Activated CD8-positive, alpha-beta memory T cell treated with anti-CD3 and anti-CD28 coated beads, Interleukin-2, amount 10 ng/mL, durations not matched to agents 7 days and 5 days (primary cell): ENCODE measurements around the gene SP110. TPM values are rescaled to one million over a fixed set of nuclear protein-coding genes. Genes with fewer than 3 reads are reported as not detected.
"Not testable (repeated sequence)": the region's sequence is repeated elsewhere in the genome, so short reads cannot be mapped to it uniquely, and the experiment has no call there.

Experiments used
- ATAC-seq: fragments of 150-1000 bp; cut with Tn5 transposase; one replicate; pipeline ENCODE4 v1.10.0; 2021; ENCODE audit warnings: moderate library complexity
- CTCF ChIA-PET: fragments of 350-600 bp; sonication (Branson Sonifier 250); formaldehyde crosslinking; loops from one replicate; lab custom pipeline; 2021; ENCODE audit warnings: antibody characterized with exemption; lab: Charles Lee
- DNase-seq: peaks from one replicate; pipeline ENCODE4 v3.0.0-alpha.2; 2020
- H3K27ac Mint-ChIP-seq: one replicate; pipeline ENCODE4 v1.8.0; 2021; ENCODE audit warnings: mild to moderate bottlenecking, mixed read lengths
- H3K27me3 Mint-ChIP-seq: one replicate; pipeline ENCODE4 v1.8.0; 2021; ENCODE audit warnings: mixed read lengths
- H3K36me3 Mint-ChIP-seq: one replicate; pipeline ENCODE4 v1.8.0; 2021; ENCODE audit warnings: mild to moderate bottlenecking, mixed read lengths
- H3K4me1 Mint-ChIP-seq: one replicate; pipeline ENCODE4 v1.8.0; 2021; ENCODE audit warnings: mixed read lengths
- H3K4me3 Mint-ChIP-seq: one replicate; pipeline ENCODE4 v1.8.0; 2021; ENCODE audit warnings: mild to moderate bottlenecking, moderate library complexity, mixed read lengths
- H3K9me3 Mint-ChIP-seq: one replicate; pipeline ENCODE4 v1.8.0; 2022; ENCODE audit warnings: low read depth, mixed read lengths
- total RNA-seq, 2 experiments: library from RNA; stranded (reverse); gene quantifications; one replicate each; pipeline ENCODE4 v1.2.3, GENCODE V29; 2021

The SP110 gene
- 100 to 1,000 TPM; 111 to 148 TPM for total RNA-seq

DNA sequence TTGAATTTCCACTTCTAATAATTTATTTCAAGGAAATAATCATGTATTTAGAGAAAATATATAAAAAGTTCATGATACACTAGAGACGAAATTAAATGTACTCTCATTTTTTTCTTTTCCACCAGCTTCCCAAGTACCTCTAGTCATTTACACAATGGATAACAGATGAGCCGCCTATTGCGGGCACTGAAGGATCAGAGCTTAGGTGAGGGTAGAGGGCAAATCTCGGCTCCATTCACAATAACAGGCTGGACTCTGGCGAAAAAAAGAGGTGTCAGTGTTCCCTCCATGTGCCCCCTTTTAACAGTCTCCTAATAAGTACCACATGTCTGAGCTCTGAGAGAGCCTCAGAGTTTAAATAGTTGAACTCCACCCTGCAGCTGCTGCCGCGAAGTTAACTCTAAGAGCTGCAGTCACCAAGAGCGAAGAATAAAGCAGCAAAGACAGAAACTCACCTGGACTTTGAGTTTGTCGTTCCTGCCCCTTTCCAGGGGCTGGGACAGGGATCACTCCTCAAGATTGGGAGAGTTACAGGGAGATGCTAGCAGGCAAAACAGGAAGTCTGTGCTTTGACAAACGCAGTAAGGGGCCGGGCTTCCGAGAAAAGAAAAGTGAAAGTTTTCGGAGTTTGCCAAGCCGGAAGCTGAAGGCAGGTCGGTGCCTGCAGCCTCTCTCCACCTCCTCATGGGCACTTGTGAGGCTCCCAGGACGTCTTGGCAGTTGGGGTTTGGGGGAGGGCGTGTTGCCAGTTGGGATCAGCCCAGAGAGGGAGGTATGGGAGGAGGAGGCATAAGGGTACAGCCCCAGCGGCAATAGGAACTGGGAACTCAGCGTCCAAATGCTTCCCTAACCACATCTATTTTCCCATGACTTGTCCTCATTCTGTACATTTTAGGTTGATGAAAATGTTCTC is at the start of gene SP110:
SP110 (minus strand) TSS at position 566 of the 913 bp plus-strand sequence. CDS start 3,057 bp downstream, outside the sequence.
- peak; percentile 89 for ATAC-seq
- peak; percentile 93 for DNase-seq
- Mint-ChIP-seq H3K4me1 (peaks cover 72% of the 10 kb centered on the region), H3K9me3 (no peaks in the 10 kb centered on the region), H3K4me3 (peak within 1 kb of the TSS; percentile 97), H3K27ac (peak within 1 kb of the TSS; percentile 94), H3K27me3 (no peaks in the 10 kb centered on the region), H3K36me3 (peaks cover 50% of the 10 kb centered on the region)
- CTCF ChIA-PET: interaction anchor here (1.0 to 1.4 kb wide), 3 partner anchors 8 to 383 kb away, joined by 3 to 6 read pairs (median 4); no protein-coding TSS in a partner anchor

DNA sequence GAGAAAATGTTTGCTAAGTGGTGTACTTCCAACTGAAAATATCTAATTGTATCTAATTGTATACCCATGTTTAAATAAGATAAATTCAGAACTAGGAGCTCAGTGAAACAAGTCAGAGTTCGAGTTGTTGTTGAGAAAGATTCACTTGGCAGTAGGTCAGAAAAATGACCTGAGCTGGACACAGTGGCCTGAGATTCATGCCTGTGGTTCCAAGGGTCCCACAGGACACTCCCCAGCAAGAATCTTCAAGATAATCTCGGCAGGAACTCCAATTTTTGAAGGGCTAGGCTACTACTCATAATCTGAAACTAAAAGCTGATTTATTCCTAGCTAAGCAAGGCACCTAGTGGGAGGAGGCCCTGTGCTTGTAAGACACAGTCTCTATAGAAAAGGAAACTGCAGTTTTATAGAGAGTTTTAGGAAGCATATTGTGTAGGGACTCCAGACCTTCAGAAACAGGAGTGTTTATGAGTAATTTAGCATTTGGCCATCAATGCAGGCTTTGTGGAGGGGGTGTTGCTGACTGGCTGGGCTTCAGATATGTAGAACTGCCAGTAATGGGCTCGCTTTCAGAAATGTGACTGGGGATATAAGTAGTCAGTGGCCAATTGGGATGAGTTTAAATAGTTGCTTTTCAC is 48.9 kb upstream of the SP110 start:
- DNase-seq: no peak
- Mint-ChIP-seq H3K4me1 (peaks cover 44% of the 10 kb centered on the region), H3K4me3 (no peak overlapping the region), H3K36me3 (peaks cover 88% of the 10 kb centered on the region), H3K27ac (peak overlapping the region; percentile 72), H3K9me3 (peaks cover 7% of the 10 kb centered on the region), H3K27me3 (no peaks in the 10 kb centered on the region)
- peak; percentile 55 for ATAC-seq
- CTCF ChIA-PET: no interaction called here

DNA sequence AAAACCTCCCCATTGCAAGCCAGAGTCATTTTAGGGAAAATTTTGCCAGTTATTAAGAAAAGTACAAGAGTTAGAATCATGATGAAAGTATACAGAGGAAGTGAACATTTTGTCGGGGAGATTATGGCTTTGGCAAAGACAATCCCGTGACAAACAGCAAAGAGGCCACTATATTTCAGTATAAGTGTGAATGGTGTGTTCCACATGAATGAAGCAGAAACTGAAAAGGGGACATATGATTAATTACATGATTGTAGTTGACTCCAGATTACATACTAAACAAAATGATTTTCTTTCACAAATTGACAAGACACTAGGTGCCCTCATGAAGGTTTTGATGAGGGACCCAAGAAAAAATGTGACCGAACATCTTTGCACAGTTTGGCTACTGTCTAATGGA is 47.8 kb upstream of the SP110 start:
- ATAC-seq (peak; percentile 30), DNase-seq (no peak)
- H3K4me1 Mint-ChIP-seq: peaks cover 52% of the 10 kb centered on the region
- CTCF ChIA-PET: no interaction called here
- H3K36me3 Mint-ChIP-seq: peaks cover 84% of the 10 kb centered on the region
- peaks cover 7% of the 10 kb centered on the region for H3K9me3 Mint-ChIP-seq
- H3K27ac Mint-ChIP-seq: peak overlapping the region; percentile 57
- no peak overlapping the region for H3K4me3 Mint-ChIP-seq
- H3K27me3 Mint-ChIP-seq: no peaks in the 10 kb centered on the region

DNA sequence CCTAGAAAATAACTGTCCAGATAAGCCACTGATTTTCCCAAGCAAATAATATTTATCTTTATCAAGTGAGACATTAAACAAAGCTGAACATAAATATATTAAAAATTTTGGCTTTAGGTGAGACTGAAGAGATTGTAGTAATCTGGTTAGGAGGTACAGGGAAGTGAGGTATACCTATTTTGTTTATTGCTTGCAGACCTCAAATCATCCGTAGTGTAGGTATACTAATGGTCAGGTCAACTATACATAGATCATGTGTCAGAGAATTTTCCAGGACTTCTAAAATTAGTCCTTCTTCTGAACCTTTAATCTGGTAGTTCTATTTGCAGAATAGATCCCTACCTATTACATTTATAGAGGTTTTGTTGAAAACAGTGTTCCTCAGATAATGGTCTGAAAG is 47.3 kb upstream of the SP110 start:
- CTCF ChIA-PET: no interaction called here
- H3K36me3 Mint-ChIP-seq: peaks cover 84% of the 10 kb centered on the region
- peaks cover 7% of the 10 kb centered on the region for H3K9me3 Mint-ChIP-seq
- H3K27ac Mint-ChIP-seq: no peak overlapping the region
- peaks cover 57% of the 10 kb centered on the region for H3K4me1 Mint-ChIP-seq
- ATAC-seq: no peak
- no peak for DNase-seq
- no peak overlapping the region for H3K4me3 Mint-ChIP-seq
- no peaks in the 10 kb centered on the region for H3K27me3 Mint-ChIP-seq

DNA sequence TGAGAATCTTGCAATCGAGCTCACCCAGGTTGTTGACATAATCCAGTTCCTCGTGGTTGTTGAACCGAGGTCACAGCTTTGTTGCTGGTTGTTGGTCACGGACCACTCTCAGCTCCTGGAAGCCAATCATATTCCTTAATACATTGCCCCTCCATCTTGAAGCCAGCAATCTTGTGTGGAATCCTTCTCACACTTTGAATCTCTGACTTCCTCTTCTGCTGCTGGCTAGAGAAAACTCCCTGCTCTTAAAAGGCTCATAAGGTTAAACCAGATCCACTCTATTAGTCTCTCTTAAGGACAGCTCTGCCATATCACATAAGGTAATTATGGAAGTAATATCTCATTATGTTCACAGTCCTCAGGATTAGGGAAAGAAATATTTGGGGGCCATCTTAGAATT is 46.9 kb upstream of the SP110 start:
- no peak for DNase-seq
- Mint-ChIP-seq H3K4me1 (peaks cover 62% of the 10 kb centered on the region), H3K4me3 (no peak overlapping the region), H3K9me3 (peaks cover 6% of the 10 kb centered on the region), H3K27me3 (no peaks in the 10 kb centered on the region), H3K27ac (no peak overlapping the region), H3K36me3 (peaks cover 84% of the 10 kb centered on the region)
- ATAC-seq: no peak
- CTCF ChIA-PET: no interaction called here

DNA sequence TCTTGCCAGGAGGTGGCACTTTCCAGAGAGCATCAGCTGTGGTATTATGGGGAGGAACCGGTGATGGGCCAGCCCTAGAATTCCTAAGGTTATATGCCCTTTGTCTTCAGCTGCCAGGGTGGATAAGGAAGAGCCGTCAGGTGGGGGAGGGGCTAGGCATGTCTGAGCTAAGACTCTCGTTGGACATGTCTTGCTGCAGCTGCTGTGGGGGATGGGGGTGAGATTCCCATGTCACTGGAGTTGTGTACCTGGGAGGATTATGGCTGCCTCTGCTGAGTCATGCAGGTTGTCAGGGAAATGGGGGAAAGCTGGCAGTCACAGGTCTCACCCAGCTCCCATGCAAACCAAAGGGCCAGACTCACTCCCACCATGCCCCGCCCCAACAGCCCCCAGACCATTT is 45.2 kb upstream of the SP110 start:
- H3K4me3 Mint-ChIP-seq, H3K27me3 Mint-ChIP-seq, CTCF ChIA-PET, H3K27ac Mint-ChIP-seq, ATAC-seq, H3K9me3 Mint-ChIP-seq, DNase-seq: not testable (repeated sequence)
- Mint-ChIP-seq H3K4me1 (peaks cover 77% of the 10 kb centered on the region), H3K36me3 (peaks cover 86% of the 10 kb centered on the region)

DNA sequence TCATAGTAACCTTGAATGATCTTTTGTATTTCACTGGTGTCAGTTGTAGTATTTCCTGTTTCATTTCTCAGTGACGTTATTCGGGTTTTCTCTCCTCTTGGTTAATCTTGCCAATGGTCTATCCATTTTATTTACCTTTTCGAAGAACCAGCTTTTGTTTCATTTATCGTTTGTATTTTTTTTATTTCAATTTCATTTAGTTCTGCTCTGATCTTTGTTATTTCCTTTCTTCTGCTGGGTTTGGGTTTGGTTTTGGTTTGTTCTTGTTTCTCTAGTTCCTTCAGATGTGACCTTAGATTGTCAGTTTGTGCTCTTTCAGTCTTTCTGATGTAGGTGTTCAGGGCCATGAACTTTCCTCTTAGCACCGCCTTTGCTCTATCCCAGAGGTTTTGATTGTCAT is 42.5 kb upstream of the SP110 start:
- Mint-ChIP-seq H3K4me3 (peak overlapping the region; percentile 65), H3K36me3 (peaks cover 87% of the 10 kb centered on the region), H3K4me1 (peaks cover 62% of the 10 kb centered on the region), H3K27ac (peak overlapping the region; percentile 86), H3K9me3 (peaks cover 2% of the 10 kb centered on the region), H3K27me3 (no peaks in the 10 kb centered on the region)
- ATAC-seq (peak; percentile 70), DNase-seq (no peak)
- CTCF ChIA-PET: no interaction called here

DNA sequence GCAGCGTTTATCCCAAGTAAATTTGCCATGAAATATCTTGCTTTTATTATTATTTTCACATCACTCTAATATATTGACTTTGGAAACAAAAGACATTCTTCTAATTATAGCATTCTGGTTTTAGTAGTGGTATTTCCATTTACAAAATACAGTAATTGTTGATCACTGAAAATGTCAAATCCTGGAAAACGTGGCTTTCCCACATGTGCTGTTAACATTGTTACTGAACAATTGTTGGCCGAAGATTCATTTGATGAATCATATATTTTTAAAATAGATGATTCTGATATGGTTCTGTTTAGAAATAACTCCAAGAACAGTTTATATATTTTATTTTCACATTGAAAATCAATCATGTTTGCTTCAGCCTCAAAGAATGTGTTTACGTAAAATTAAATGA is 38.7 kb upstream of the SP110 start:
- ATAC-seq: no peak
- peaks cover 65% of the 10 kb centered on the region for H3K36me3 Mint-ChIP-seq
- H3K4me1 Mint-ChIP-seq: peaks cover 53% of the 10 kb centered on the region

DNA sequence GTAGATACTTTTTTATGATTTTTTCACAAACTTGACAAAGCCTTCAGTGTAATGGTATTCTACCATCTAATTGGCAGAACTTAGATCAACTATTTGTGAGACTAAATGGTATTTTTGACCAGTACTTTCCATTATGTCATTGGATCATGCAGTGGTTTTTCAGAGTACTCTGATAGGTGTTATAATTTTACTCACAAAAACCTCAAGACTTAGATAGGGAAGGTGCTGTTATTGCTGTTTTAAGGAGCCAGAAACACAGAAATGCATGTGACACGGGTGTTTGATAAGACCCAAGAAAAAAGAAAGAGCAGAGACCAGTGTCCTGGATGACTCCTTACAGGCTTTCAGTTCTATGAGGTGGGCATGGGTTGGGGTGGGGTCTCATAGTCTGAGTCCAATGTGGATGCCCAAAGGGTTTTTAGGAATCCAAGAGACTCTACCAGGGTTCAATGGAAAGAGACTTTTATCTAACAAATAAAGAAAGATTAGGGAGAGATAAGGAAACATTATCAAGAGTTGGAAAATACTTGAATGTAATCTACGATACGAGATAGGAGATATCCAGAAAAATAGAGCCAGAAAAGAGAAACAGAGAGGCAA is 37.0 kb upstream of the SP110 start:
- peaks cover 40% of the 10 kb centered on the region for H3K4me1 Mint-ChIP-seq
- H3K4me3 Mint-ChIP-seq: no peak overlapping the region
- H3K27me3 Mint-ChIP-seq: no peaks in the 10 kb centered on the region
- peak overlapping the region; percentile 47 for H3K27ac Mint-ChIP-seq
- H3K9me3 Mint-ChIP-seq: peaks cover 2% of the 10 kb centered on the region
- H3K36me3 Mint-ChIP-seq: peaks cover 53% of the 10 kb centered on the region
- peak; percentile 55 for ATAC-seq
- DNase-seq: no peak
- CTCF ChIA-PET: no interaction called here

More for the DNA sequence above, 38.7 kb upstream of the SP110 start:
- H3K9me3 Mint-ChIP-seq: peaks cover 2% of the 10 kb centered on the region
- DNase-seq: no peak
- CTCF ChIA-PET: no interaction called here
- H3K27me3 Mint-ChIP-seq: no peaks in the 10 kb centered on the region
- no peak overlapping the region for H3K4me3 Mint-ChIP-seq
- no peak overlapping the region for H3K27ac Mint-ChIP-seq

DNA sequence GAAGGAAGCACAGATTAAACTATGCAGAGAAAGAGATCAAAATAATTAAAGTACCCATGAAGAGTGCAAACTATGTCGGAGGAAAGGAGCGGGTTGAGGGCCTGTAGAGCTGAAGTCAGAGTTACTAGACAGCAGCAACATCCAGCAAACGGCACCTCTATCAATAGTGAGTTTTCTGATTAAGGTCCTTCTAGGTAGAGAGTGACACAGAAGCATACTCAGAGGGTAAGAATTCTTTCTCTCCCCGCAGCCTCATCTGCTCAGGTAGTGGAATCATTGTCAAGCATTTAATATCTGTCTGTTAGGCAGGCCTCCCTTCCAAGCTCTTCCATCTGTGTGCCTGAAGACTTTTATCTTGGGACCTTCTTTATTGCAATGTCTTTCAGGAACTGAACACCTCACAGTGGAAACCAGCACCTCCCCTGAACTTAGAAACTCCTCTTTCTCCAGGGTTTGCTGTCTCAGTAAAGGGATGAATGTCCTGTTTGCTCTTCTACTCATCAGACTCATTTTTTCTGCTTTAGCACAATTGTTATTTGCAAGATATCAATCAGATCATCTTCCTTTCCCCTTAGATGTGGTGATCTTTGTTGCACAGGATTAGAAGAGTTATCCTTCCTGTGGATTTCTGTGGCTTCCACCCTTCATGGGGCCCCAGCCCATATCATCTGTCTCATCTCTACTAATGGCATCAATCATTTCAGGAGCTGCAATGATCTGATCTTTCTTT is 34.5 kb upstream of the SP110 start:
- peaks cover 35% of the 10 kb centered on the region for H3K36me3 Mint-ChIP-seq
- H3K27me3 Mint-ChIP-seq: no peaks in the 10 kb centered on the region
- H3K9me3 Mint-ChIP-seq: no peaks in the 10 kb centered on the region
- H3K27ac Mint-ChIP-seq: no peak overlapping the region
- CTCF ChIA-PET: no interaction called here
- peak; percentile 66 for ATAC-seq
- no peak overlapping the region for H3K4me3 Mint-ChIP-seq
- peaks cover 21% of the 10 kb centered on the region for H3K4me1 Mint-ChIP-seq
- DNase-seq: peak; percentile 50

DNA sequence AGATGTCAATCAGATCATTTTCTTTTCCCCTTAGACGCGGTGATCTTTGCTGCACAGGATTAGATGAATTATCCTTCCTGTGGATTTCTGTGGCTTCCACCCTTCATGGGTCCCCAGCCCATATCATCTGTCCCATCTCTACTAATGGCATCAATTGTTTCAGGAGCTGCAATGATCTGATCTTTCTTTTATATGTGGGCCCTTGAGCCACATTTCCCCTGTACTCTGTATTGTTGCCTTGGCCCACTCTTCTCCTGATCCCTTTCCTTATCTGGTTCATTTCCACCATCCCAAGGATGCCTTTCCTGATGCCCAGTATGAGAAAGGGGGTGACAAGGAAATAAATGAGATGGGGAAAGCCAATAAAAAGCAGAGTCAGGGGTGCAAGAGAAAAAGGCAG is 30.4 kb upstream of the SP110 start:
- CTCF ChIA-PET: no interaction called here
- ATAC-seq (no peak), DNase-seq (no peak)
- Mint-ChIP-seq H3K27me3 (no peaks in the 10 kb centered on the region), H3K9me3 (no peaks in the 10 kb centered on the region), H3K27ac (no peak overlapping the region), H3K4me3 (no peak overlapping the region), H3K4me1 (no peaks in the 10 kb centered on the region), H3K36me3 (peaks cover 7% of the 10 kb centered on the region)

DNA sequence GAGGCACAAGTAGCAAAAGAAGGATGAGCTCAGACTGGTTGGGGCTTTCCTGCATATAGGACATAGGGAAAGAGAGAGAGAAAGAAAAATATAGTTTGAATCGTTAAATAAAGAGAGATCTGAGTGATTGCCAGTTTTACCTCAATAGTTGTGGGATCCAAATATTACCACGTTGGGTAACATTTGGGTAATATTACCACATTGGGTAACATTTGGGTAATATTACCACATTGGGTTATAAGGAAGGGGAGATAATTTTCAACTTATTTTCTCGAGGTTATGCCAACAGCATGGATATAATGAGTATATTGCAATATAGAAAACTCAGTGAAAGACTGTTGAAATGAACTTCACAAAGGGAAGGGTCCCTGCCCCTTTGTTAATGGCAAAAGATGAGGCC is 26.4 kb upstream of the SP110 start:
- H3K27ac Mint-ChIP-seq: no peak overlapping the region
- peaks cover 27% of the 10 kb centered on the region for H3K36me3 Mint-ChIP-seq
- no peak overlapping the region for H3K4me3 Mint-ChIP-seq
- H3K27me3 Mint-ChIP-seq: no peaks in the 10 kb centered on the region
- no peaks in the 10 kb centered on the region for H3K4me1 Mint-ChIP-seq
- no peaks in the 10 kb centered on the region for H3K9me3 Mint-ChIP-seq
- CTCF ChIA-PET: no interaction called here
- DNase-seq (no peak), ATAC-seq (no peak)

DNA sequence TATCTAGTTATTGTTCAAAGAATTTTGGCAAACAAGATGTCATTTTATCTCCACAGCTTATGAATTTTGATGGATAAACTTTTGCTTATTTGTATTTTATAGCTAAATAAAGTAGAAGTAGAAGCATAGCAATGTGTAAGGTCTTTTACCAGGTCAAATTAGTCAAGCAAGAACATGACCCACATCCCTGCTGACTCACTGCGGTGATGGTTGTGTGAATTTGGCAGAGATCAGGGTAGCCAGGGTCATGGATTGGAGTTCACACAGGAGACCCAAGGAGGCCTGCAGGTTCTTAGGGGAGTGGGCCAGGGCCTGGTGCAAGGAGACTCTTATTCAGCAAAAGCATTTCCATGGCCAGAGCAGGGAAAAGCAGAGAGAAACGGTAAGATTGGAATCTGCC is 24.4 kb upstream of the SP110 start:
- CTCF ChIA-PET: no interaction called here
- no peak overlapping the region for H3K4me3 Mint-ChIP-seq
- no peaks in the 10 kb centered on the region for H3K27me3 Mint-ChIP-seq
- DNase-seq (no peak), ATAC-seq (no peak)
- no peaks in the 10 kb centered on the region for H3K9me3 Mint-ChIP-seq
- H3K4me1 Mint-ChIP-seq: no peaks in the 10 kb centered on the region
- H3K36me3 Mint-ChIP-seq: peaks cover 42% of the 10 kb centered on the region
- no peak overlapping the region for H3K27ac Mint-ChIP-seq
